GM21360 (cell line): ENCODE data around the gene SAMD4A.
A peak's percentile ranks its signal among the peaks of the same experiment; 100 is the strongest.

Experiments used
- ATAC-seq: cut with Tn5 transposase; IDR thresholded peaks from one replicate; pipeline ENCODE4 v1.9.1; 2021; ENCODE audit warnings: mild to moderate bottlenecking, moderate library complexity; ENCODE audit not compliant: unreplicated experiment

Gene SAMD4A

GRCh38 chr14:54718046-54718445 is 151.1 kb downstream of the SAMD4A start:
- ATAC-seq = no peak

- ATAC-seq = no peak
These were observed 152.5 kb downstream of the SAMD4A start for GRCh38 chr14:54719406-54719805.

GRCh38 chr14:54722791-54723432 is 156.0 kb downstream of the SAMD4A start:
- ATAC-seq = no peak

- ATAC-seq = no peak
These were observed 157.2 kb downstream of the SAMD4A start for GRCh38 chr14:54724123-54724522.

GRCh38 chr14:54724676-54725325 is 157.9 kb downstream of the SAMD4A start:
- ATAC-seq = no peak

- no peak for ATAC-seq
These were observed 159.1 kb downstream of the SAMD4A start for GRCh38 chr14:54725998-54726397.

- no peak for ATAC-seq
These were observed 161.0 kb downstream of the SAMD4A start for GRCh38 chr14:54727929-54728328.

- no peak for ATAC-seq
These were observed 162.0 kb downstream of the SAMD4A start for GRCh38 chr14:54728700-54729527.

- peak; percentile 93 for ATAC-seq
These were observed 163.4 kb downstream of the SAMD4A start for GRCh38 chr14:54730156-54730961.

- no peak for ATAC-seq
These were observed 168.0 kb downstream of the SAMD4A start for GRCh38 chr14:54734966-54735365.

GRCh38 chr14:54735424-54735823 is 168.5 kb downstream of the SAMD4A start:
- no peak for ATAC-seq

- no peak for ATAC-seq
These were observed 170.3 kb downstream of the SAMD4A start for GRCh38 chr14:54737132-54737711.

GRCh38 chr14:54738009-54738408 is 171.1 kb downstream of the SAMD4A start:
- ATAC-seq = no peak

- no peak for ATAC-seq
These were observed 172.6 kb downstream of the SAMD4A start for GRCh38 chr14:54739514-54739913.

- ATAC-seq = no peak
These were observed 175.8 kb downstream of the SAMD4A start for GRCh38 chr14:54742492-54743350.

GRCh38 chr14:54743382-54743781 is 176.5 kb downstream of the SAMD4A start:
- ATAC-seq = no peak

GRCh38 chr14:54746019-54746418 is 179.1 kb downstream of the SAMD4A start:
- ATAC-seq = no peak

- no peak for ATAC-seq
These were observed 180.7 kb downstream of the SAMD4A start for GRCh38 chr14:54747616-54748015.

- ATAC-seq = no peak
These were observed 182.3 kb downstream of the SAMD4A start for GRCh38 chr14:54749180-54749579.

GRCh38 chr14:54749727-54750126 is 182.8 kb downstream of the SAMD4A start:
- ATAC-seq = no peak
